Placental pericyte (primary cell): ENCODE data around the gene PASD1. TPM values are rescaled to one million over a fixed set of nuclear protein-coding genes. Genes with fewer than 3 reads are reported as not detected.

Experiments used
- total RNA-seq: library from RNA; depleted of rRNA; stranded (reverse); fragments of >200 nt; gene quantifications from 2 replicates; pipeline ENCODE4 v1.2.3, GENCODE V29; 2012

The PASD1 gene
- total RNA-seq: not detected in 2 replicates

GRCh38 chrX:151563449-151563848 lies at the start of gene PASD1:
Gene PASD1, plus strand, starts transcription at chrX:151563675. Its CDS starts 37,879 bp downstream, at chrX:151601554.

GRCh38 chrX:151694661-151695582 lies 131.4 kb downstream of the PASD1 start, which contains the start of gene PRRG3:
Gene PRRG3, plus strand, starts transcription at chrX:151695458. Its CDS starts 3,357 bp downstream, at chrX:151698815.

GRCh38 chrX:151715752-151716151 lies 152.3 kb downstream of the PASD1 start, which contains the start of gene FATE1:
Gene FATE1, plus strand, starts transcription at chrX:151716035. Its CDS starts 85 bp downstream, at chrX:151716120.

Other genes with a start within 250 kb of the PASD1 start
- 37.2 and 92.5 TPM in 2 replicates for gene VMA21, start 166.5 kb upstream of the PASD1 start, total RNA-seq
- not detected in 2 replicates for gene PRRG3, start 131.8 kb downstream of the PASD1 start, total RNA-seq
- gene FATE1, start 152.4 kb downstream of the PASD1 start, total RNA-seq: not detected in 2 replicates
- gene CNGA2, start 171.1 kb downstream of the PASD1 start, total RNA-seq: not detected in 2 replicates